ENCODE measurements around the gene RRAS2. TPM values are rescaled to one million over a fixed set of nuclear protein-coding genes. Genes with fewer than 3 reads are reported as not detected.

RRAS2 gene
- total RNA-seq, 1 donor from 2014 or later = 150 TPM

GRCh38 chr11:14360976-14361375, 2.0 kb upstream of the RRAS2 start:
- Histone ChIP-seq H3K27me3 (ENCODE audit: insufficient read depth, low read length) (no peaks in the 10 kb centered on the region), H4K20me1 (ENCODE audit: insufficient read depth, low read length) (peaks cover 21% of the 10 kb centered on the region), H3K4me1 (ENCODE audit: insufficient read depth, low read length) (peaks cover 7% of the 10 kb centered on the region), H3K27ac (ENCODE audit: low read depth, low read length) (no peak overlapping the region), H3K4me3 (ENCODE audit: insufficient read depth, low read depth, low read length) (no peak overlapping the region), H2AFZ (ENCODE audit: low read depth, low read length) (no peak overlapping the region), H3K9ac (ENCODE audit: low read length) (no peak overlapping the region), H3K36me3 (ENCODE audit: insufficient read depth, low read length) (no peaks in the 10 kb centered on the region), H3K9me3 (ENCODE audit: insufficient read depth, low read depth, low read length) (no peaks in the 10 kb centered on the region), H3K4me2 (ENCODE audit: low read length) (no peak overlapping the region), H3K79me2 (ENCODE audit: insufficient read depth, low read length) (peaks cover 29% of the 10 kb centered on the region)
- Mint-ChIP-seq H3K36me3 (ENCODE audit: low read depth, unreplicated experiment) (peaks cover 4% of the 10 kb centered on the region), H3K4me3 (ENCODE audit: unreplicated experiment) (no peak overlapping the region), H3K9me3 (ENCODE audit: unreplicated experiment) (peaks cover 2% of the 10 kb centered on the region), H3K4me1 (ENCODE audit: low read depth, unreplicated experiment) (peaks cover 10% of the 10 kb centered on the region), H3K27me3 (ENCODE audit: low read depth, unreplicated experiment) (peaks cover 3% of the 10 kb centered on the region), H3K27ac (ENCODE audit: unreplicated experiment) (no peak overlapping the region)
- FAIRE-seq (no peak), DNase-seq (ENCODE audit: low read depth) (no peak)
- no peak for TF ChIP-seq EZH2 (IDR thresholded peaks at IDR 0.05; ENCODE audit: insufficient read depth, low read length)
- TF ChIP-seq CTCF (IDR thresholded peaks at IDR 0.05; ENCODE audit: insufficient read depth, low read depth, low read length) = no peak

- H3K9me3 ChIP-seq (ENCODE audit: insufficient read depth, low read depth, low read length) = no peaks in the 10 kb centered on the region
- Mint-ChIP-seq H3K36me3 (ENCODE audit: low read depth, unreplicated experiment) (peaks cover 4% of the 10 kb centered on the region), H3K4me3 (ENCODE audit: unreplicated experiment) (peak overlapping the region; percentile 82), H3K4me1 (ENCODE audit: low read depth, unreplicated experiment) (peaks cover 12% of the 10 kb centered on the region), H3K9me3 (ENCODE audit: unreplicated experiment) (no peaks in the 10 kb centered on the region), H3K27ac (ENCODE audit: unreplicated experiment) (no peak overlapping the region), H3K27me3 (ENCODE audit: low read depth, unreplicated experiment) (peaks cover 3% of the 10 kb centered on the region)
- H4K20me1 ChIP-seq (ENCODE audit: insufficient read depth, low read length) = peaks cover 32% of the 10 kb centered on the region
- no peak for FAIRE-seq
- peaks cover 7% of the 10 kb centered on the region for H3K4me1 ChIP-seq (ENCODE audit: insufficient read depth, low read length)
- H3K36me3 ChIP-seq (ENCODE audit: insufficient read depth, low read length) = no peaks in the 10 kb centered on the region
- no peak for TF ChIP-seq CTCF (IDR thresholded peaks at IDR 0.05; ENCODE audit: insufficient read depth, low read depth, low read length)
- TF ChIP-seq EZH2 (IDR thresholded peaks at IDR 0.05; ENCODE audit: insufficient read depth, low read length) = no peak
- H3K27ac ChIP-seq (ENCODE audit: low read depth, low read length) = peak overlapping the region; percentile 78
- peak overlapping the region; percentile 89 for H2AFZ ChIP-seq (ENCODE audit: low read depth, low read length)
- no peak for DNase-seq (ENCODE audit: low read depth)
- peak overlapping the region; percentile 73 for H3K4me3 ChIP-seq (ENCODE audit: insufficient read depth, low read depth, low read length)
- H3K4me2 ChIP-seq (ENCODE audit: low read length) = peak overlapping the region; percentile 93
- H3K27me3 ChIP-seq (ENCODE audit: insufficient read depth, low read length) = no peaks in the 10 kb centered on the region
- peak overlapping the region; percentile 89 for H3K9ac ChIP-seq (ENCODE audit: low read length)
- H3K79me2 ChIP-seq (ENCODE audit: insufficient read depth, low read length) = peaks cover 43% of the 10 kb centered on the region
These were observed 583 bp upstream of the RRAS2 start for GRCh38 chr11:14359501-14360031.

Data from astrocyte (in vitro differentiated cells and primary cell).